Activated T-cell treated with anti-CD3 and anti-CD28 coated beads for 1 hour (primary cell): ENCODE measurements around the gene AKR1C2.
"Not testable (repeated sequence)": the region's sequence is repeated elsewhere in the genome, so short reads cannot be mapped to it uniquely, and the experiment has no call there.

Experiments
- DNase-seq: peaks from one replicate; pipeline ENCODE4 v3.0.0-alpha.2; 2020; ENCODE audit warnings: low read depth

Gene AKR1C2

GRCh38 chr10:5023177-5023805, 19.6 kb upstream of the AKR1C2 start:
- DNase-seq: no peak

GRCh38 chr10:5021624-5022290, 18.1 kb upstream of the AKR1C2 start:
- not testable (repeated sequence) for DNase-seq

GRCh38 chr10:5019770-5020612, 16.3 kb upstream of the AKR1C2 start:
- not testable (repeated sequence) for DNase-seq

DNA sequence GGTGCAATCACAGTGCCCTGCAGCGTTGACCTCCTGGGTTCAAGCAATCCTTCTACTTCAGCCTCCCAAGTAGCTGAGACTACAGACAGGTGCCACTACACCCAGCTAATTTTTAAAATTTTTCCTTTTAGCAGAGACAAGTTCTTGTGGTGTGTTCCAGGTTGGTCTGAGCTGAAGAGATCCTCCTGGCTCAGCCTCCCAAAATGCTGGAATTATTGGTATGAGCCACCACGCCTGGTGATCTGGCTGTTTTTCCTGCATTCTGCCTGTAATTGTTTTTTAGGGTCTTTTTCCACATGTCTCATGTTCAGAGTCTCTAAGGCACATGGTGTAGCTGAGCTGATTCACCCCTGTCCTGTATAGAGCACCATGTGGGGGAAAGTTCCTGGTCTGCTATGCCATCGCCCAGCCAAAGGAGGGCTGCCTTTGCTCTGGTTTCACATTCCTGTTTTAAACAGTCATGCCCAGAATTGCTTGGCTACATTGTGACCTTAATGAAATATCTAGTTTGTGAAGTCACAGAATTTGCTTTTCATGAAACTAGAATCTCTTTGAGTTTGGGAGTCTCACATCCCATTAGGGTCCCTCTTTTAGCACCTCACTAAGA, 15.1 kb upstream of the AKR1C2 start:
- DNase-seq: not testable (repeated sequence)

- no peak for DNase-seq
Measured at GRCh38 chr10:5018134-5018533, 14.5 kb upstream of the AKR1C2 start.

- no peak for DNase-seq
Measured at GRCh38 chr10:5014936-5015335, 11.3 kb upstream of the AKR1C2 start.

- not testable (repeated sequence) for DNase-seq
Measured at GRCh38 chr10:5014200-5014910, 10.7 kb upstream of the AKR1C2 start.

DNA sequence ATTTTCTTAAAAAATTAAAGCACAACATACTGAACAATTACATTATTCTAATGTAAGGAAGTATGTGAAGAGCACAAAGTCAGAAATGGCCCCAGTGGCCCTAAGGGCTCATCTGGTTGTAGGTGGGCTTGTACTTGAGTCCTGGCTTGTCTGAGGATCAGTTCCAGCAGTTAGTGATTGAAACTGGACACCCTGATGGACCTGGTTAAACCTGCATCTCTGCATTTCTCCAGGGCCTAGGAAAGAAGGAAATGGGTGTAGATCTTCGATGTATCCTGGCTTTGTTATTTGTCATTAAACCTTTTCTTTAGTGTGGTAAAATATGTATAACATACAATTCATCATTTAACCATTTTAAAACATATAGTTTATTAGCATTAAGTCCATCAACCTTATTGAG, 9.7 kb upstream of the AKR1C2 start:
- DNase-seq: no peak

- DNase-seq: no peak
Measured at GRCh38 chr10:5012595-5012994, 8.9 kb upstream of the AKR1C2 start.

GRCh38 chr10:5011392-5011791, 7.7 kb upstream of the AKR1C2 start:
- DNase-seq: not testable (repeated sequence)

DNA sequence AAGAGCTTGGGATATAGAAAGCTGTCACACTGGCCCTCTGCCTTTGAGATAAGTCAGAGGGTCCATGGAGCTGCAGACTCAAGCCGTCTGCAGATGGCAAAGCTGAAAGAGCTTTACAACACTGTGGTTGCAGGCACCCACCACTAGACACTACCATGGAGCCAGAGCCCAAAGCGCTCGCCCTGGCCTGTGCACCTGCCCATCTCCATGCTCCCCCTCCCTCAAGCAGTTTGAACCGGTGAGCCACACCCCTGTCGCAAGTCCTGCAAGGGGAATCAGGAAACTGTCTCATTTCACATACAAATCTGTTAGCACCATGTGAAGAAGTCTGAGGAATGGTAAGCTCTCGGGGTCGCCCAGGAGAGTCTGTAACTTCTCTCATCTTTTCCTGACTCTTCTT, 6.4 kb upstream of the AKR1C2 start:
- DNase-seq: not testable (repeated sequence)

DNA sequence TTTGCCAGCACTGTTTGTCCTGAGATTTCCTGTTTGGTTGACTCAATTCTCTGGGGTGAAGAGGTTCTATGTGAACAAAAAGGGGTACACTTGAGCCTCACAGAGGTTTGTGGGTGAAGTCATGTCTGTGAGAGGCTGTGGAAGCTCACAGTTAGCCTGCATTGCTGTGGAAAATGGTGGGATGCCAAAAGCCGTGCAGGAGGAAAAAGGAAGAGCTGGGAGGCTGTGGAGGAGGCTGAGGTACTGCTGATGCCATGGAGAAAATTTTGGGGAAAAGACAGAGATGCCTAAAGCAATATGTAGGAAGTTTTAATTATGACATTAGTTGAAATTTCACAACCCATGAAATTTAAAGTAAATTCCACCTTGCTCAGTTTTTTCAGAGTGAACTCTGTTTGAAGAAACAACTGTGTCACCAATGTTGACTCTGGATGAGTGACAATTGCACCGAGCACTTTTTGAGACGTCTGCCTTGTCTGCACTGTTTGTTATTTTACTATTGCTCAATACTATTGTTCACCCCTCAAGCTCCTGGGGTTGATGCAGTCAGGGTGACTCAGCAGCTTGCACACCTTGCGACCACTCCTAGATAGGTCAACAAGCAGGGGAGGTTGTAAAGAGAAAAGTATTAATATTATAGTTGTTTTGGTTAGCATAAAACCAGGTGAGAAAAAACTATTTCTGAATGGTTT, 5.3 kb upstream of the AKR1C2 start:
- not testable (repeated sequence) for DNase-seq

DNA sequence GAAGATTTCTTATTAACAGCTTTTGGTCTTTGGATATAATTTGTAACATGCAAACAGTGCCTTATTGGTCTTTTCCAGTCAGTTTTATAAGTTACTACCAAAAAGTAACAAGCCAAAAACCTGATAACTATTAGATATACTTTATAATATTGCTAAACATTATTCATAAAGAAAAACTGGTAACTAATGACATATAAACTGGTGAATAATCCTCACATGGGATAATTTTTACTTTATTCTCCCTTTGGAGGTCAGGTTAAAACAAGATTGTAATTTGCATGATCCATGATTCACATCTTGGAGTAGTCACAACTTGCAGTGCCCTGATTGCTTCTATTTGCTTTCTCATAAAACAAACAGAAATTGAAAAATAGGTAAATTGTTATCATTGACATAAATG, 844 bp upstream of the AKR1C2 start:
- DNase-seq: not testable (repeated sequence)

- not testable (repeated sequence) for DNase-seq
Measured at GRCh38 chr10:5004030-5004385, 351 bp upstream of the AKR1C2 start.

GRCh38 chr10:5002013-5002727, 1.5 kb downstream of the AKR1C2 start:
- DNase-seq: no peak

DNA sequence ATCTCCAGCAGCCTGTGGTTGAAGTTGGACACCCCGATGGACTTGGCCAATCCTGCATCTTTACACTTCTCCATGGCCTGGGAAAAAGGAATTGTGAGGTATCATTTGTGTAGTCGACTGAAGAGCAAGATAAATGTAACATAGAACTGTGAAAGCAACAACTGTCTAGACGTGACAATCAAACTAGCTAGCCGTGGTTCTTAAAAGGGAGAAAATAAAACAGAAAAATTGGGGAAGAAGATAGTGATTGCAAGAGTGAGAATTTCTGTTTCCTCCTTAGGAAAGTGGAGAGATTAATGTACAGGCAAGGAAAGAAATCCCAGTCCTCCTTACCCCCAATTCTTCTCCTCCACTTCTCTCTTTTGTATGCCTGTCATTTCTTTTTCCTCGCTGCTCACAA, 5.0 kb downstream of the AKR1C2 start:
- no peak for DNase-seq

GRCh38 chr10:4994260-4994659, 9.4 kb downstream of the AKR1C2 start:
- not testable (repeated sequence) for DNase-seq

DNA sequence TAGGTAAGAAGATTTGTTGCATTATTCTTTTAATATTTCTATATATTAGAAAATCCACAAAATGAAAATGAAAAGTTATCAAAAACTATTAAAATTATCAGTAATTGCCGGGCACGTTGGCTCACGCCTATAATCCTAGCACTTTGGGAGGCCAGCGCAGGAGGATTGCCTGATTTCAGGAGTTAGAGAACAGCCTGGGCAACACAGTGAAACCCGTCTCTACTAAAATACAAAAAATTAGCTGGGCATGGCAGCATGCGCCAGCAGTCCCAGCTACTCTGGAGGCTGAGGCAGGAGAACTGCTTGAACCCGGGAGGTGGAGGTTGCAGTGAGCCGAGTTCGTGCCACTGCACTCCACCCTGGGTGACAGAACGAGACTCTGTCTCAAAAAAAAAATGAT, 11.1 kb downstream of the AKR1C2 start:
- not testable (repeated sequence) for DNase-seq

DNA sequence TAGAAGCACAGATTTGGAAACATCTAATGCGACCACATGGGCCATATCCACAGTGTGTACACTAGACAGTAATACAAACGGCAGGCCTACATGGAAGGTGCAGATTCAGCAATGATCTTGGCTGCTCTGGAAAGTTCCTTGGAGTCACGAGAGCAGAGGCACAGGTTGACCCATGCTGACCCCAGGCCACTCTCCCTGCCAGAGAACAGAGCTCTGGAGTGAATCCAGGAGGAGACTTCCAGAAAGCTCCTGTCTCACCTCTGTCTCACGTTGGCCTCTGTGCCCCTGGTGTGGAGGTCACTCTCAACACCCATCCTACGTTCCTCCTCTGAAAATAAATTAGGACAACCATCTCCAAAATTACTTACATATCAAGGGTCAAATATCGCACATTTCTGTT, 12.2 kb downstream of the AKR1C2 start:
- not testable (repeated sequence) for DNase-seq

- DNase-seq: no peak
Measured at GRCh38 chr10:4990217-4990616, 13.4 kb downstream of the AKR1C2 start.
